ENCODE results near the gene NBEAL1. TPM values are rescaled to one million over a fixed set of nuclear protein-coding genes. Genes with fewer than 3 reads are reported as not detected.

The NBEAL1 gene
- total RNA-seq, 2 experiments from 2014 or later: 8.3 to 11.2 TPM

GRCh38 chr2:203071148-203071547 lies 56.5 kb downstream of the NBEAL1 start:
- Histone ChIP-seq H3K27ac (ENCODE audit: low read depth in 1 of 2, low read length in 2 of 2) (no peak overlapping the region), H3K9me3 (ENCODE audit: control insufficient read depth in 1 of 2, insufficient read depth in 1 of 2, low read length in 2 of 2) (peaks cover 0 to 7% of the 10 kb centered on the region in 2 experiments), H3K36me3 (ENCODE audit: insufficient read depth, low read length) (peaks cover 5% of the 10 kb centered on the region), H3K4me3 (ENCODE audit: low read length) (no peak overlapping the region), H3K4me1 (ENCODE audit: insufficient read depth, low read length) (no peaks in the 10 kb centered on the region), H3K27me3 (ENCODE audit: control insufficient read depth in 1 of 2, insufficient read depth in 2 of 2, low read length in 2 of 2) (no peaks in the 10 kb centered on the region)
- H3K36me3 Mint-ChIP-seq (ENCODE audit: low read depth): peaks cover 65% of the 10 kb centered on the region
- TF ChIP-seq, protein P1, sequence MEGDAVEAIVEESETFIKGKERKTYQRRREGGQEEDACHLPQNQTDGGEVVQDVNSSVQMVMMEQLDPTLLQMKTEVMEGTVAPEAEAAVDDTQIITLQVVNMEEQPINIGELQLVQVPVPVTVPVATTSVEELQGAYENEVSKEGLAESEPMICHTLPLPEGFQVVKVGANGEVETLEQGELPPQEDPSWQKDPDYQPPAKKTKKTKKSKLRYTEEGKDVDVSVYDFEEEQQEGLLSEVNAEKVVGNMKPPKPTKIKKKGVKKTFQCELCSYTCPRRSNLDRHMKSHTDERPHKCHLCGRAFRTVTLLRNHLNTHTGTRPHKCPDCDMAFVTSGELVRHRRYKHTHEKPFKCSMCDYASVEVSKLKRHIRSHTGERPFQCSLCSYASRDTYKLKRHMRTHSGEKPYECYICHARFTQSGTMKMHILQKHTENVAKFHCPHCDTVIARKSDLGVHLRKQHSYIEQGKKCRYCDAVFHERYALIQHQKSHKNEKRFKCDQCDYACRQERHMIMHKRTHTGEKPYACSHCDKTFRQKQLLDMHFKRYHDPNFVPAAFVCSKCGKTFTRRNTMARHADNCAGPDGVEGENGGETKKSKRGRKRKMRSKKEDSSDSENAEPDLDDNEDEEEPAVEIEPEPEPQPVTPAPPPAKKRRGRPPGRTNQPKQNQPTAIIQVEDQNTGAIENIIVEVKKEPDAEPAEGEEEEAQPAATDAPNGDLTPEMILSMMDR (IDR thresholded peaks at IDR 0.05): no peak
- H3K27ac Mint-ChIP-seq: no peak overlapping the region
- ATAC-seq (ENCODE audit: poor library complexity): no peak
- no peaks in the 10 kb centered on the region for H3K4me1 Mint-ChIP-seq (ENCODE audit: low read depth)
- ChIA-PET CTCF (no interaction called here), POLR2A (no interaction called here)
- intact Hi-C loops (cut with DNase I, micrococcal nuclease): no loop called here
- H3K27me3 Mint-ChIP-seq: no peaks in the 10 kb centered on the region
- H3K4me3 Mint-ChIP-seq: no peak overlapping the region
- DNase-seq: no peak
- peaks cover 4% of the 10 kb centered on the region for H3K9me3 Mint-ChIP-seq

DNA sequence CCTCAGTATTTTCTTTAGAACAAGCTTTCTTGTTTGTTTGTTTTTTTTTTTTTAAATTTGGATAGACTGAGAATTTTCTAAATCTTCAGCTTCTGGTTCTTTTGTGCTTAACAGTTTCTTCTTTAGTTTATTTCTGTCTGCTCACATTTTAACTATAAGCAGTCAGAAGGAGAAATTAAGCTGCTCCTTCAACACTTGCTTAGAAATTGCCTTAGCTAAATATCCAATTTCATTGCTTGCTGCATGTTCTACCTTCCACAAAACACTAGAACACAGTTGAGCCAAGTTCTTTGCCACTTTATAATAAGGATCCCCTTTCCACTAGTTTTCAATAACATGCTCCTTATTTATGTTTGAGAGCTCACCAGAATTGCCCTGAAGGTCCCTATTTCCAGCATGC lies 57.7 kb downstream of the NBEAL1 start:
- Histone ChIP-seq H3K27ac (ENCODE audit: low read depth in 1 of 2, low read length in 2 of 2) (no peak overlapping the region), H3K4me3 (ENCODE audit: low read length) (no peak overlapping the region), H3K36me3 (ENCODE audit: insufficient read depth, low read length) (peaks cover 5% of the 10 kb centered on the region), H3K9me3 (ENCODE audit: control insufficient read depth in 1 of 2, insufficient read depth in 1 of 2, low read length in 2 of 2) (no peaks in the 10 kb centered on the region), H3K4me1 (ENCODE audit: insufficient read depth, low read length) (no peaks in the 10 kb centered on the region), H3K27me3 (ENCODE audit: control insufficient read depth in 1 of 2, insufficient read depth in 2 of 2, low read length in 2 of 2) (no peaks in the 10 kb centered on the region)
- Mint-ChIP-seq H3K4me1 (ENCODE audit: low read depth) (no peaks in the 10 kb centered on the region), H3K36me3 (ENCODE audit: low read depth) (peaks cover 61% of the 10 kb centered on the region), H3K9me3 (peaks cover 4% of the 10 kb centered on the region), H3K27me3 (no peaks in the 10 kb centered on the region), H3K4me3 (no peak overlapping the region), H3K27ac (no peak overlapping the region)
- intact Hi-C loops (cut with DNase I, micrococcal nuclease): no loop called here
- DNase-seq: no peak
- ATAC-seq (ENCODE audit: poor library complexity): no peak
- ChIA-PET POLR2A (no interaction called here), CTCF (interaction anchor here (1.1 kb wide), 1 partner anchor 11 kb away, joined by 3 read pairs; no protein-coding TSS in a partner anchor)
- TF ChIP-seq, protein P1 (IDR thresholded peaks at IDR 0.05): no peak

DNA sequence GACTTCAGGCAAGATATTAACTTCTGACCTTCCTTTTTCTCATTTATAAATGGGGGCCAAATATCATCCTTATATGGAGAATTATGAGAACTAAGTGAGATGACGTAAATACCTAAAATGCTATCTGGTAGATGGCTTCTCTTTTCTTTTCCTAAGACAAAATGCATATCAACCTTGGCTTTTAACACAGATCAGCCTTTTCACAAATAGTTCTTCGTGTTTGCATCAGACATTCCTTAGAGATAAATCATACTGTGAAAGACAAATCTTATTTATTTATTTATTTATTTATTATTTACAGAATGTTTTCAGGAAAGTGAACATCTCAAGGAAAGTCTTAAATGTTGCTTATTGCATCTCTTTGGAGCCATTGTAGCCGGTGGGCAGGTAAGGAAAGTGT lies 62.8 kb downstream of the NBEAL1 start:
- H3K27me3 ChIP-seq (ENCODE audit: control insufficient read depth in 1 of 2, insufficient read depth in 2 of 2, low read length in 2 of 2): no peaks in the 10 kb centered on the region
- Mint-ChIP-seq H3K9me3 (peaks cover 4% of the 10 kb centered on the region), H3K36me3 (ENCODE audit: low read depth) (peaks cover 26% of the 10 kb centered on the region), H3K4me1 (ENCODE audit: low read depth) (no peaks in the 10 kb centered on the region), H3K27ac (no peak overlapping the region), H3K27me3 (no peaks in the 10 kb centered on the region), H3K4me3 (no peak overlapping the region)
- ATAC-seq (ENCODE audit: poor library complexity) (no peak), DNase-seq (no peak)
- no peak overlapping the region for H3K4me3 ChIP-seq (ENCODE audit: low read length)
- no peaks in the 10 kb centered on the region for H3K9me3 ChIP-seq (ENCODE audit: control insufficient read depth in 1 of 2, insufficient read depth in 1 of 2, low read length in 2 of 2)
- H3K27ac ChIP-seq (ENCODE audit: low read depth in 1 of 2, low read length in 2 of 2): no peak overlapping the region
- no peaks in the 10 kb centered on the region for H3K4me1 ChIP-seq (ENCODE audit: insufficient read depth, low read length)
- intact Hi-C loops (cut with DNase I, micrococcal nuclease): no loop called here
- H3K36me3 ChIP-seq (ENCODE audit: insufficient read depth, low read length): peaks cover 3% of the 10 kb centered on the region
- POLR2A ChIA-PET: no interaction called here
- TF ChIP-seq, protein P1 (IDR thresholded peaks at IDR 0.05): no peak
- CTCF ChIA-PET: no interaction called here
